Esophagus squamous epithelium (tissue), 5 donors: ENCODE results near the gene CSNK1A1. TPM values are rescaled to one million over a fixed set of nuclear protein-coding genes. Genes with fewer than 3 reads are reported as not detected.

Source experiments
- DNase-seq: peaks from one replicate; lab custom pipeline; 2025; lab: John Stamatoyannopoulos, UW
- H3K27ac ChIP-seq, 4 donors: fragments of 200-600 bp; sonication (generic); one replicate each; pipeline ENCODE4 v1.5.1; 2016 to 2019; ENCODE audit warnings: mild to moderate bottlenecking in 1 of 4
- H3K27me3 ChIP-seq, 4 donors: fragments of 200-600 bp; sonication (generic); 1 replicate in 3 of 4; 2 replicates in 1 of 4; pipeline versions ENCODE4 v1.5.1 to v1.6.0; 2017 to 2021; ENCODE audit warnings: antibody characterized with exemption in 1 of 4
- H3K36me3 ChIP-seq, 3 donors: fragments of 200-600 bp; sonication (generic); one replicate each; pipeline ENCODE4 v1.5.1; 2016 to 2019
- H3K4me1 ChIP-seq, 3 donors: fragments of 200-600 bp; sonication (generic); one replicate each; pipeline ENCODE4 v1.5.1; 2017 to 2019
- H3K4me3 ChIP-seq, 4 donors: fragments of 200-600 bp; sonication (generic); 1 replicate in 3 of 4; 2 replicates in 1 of 4; pipeline ENCODE4 v1.5.1; 2016 to 2019; ENCODE audit warnings: mild to moderate bottlenecking in 2 of 4, moderate library complexity in 1 of 4
- H3K9me3 ChIP-seq, 3 donors: fragments of 200-600 bp; sonication (generic); one replicate each; pipeline ENCODE4 v1.5.1; 2016 to 2019
- POLR2A ChIP-seq, 4 donors: fragments of 450-650 bp; IDR thresholded peaks; one replicate each; pipeline ENCODE4 v1.6.1; 2017; ENCODE audit warnings: antibody characterized with exemption in 4 of 4, mild to moderate bottlenecking in 4 of 4, moderate library complexity in 3 of 4
- whole genome bisulfite sequencing, 2 donors: methylation state at CpG; one replicate each; pipeline ENCODE4 v1.1.5; 2018; 5-methylcytosine and 5-hydroxymethylcytosine counted together
- intact Hi-C: fragments of 100-400 bp; cut with DNase I; formaldehyde crosslinking; loops from one replicate; pipeline ENCODE4 v1.15.0; 2022
- total RNA-seq, 4 donors: library from RNA; depleted of rRNA; stranded (reverse); fragments of >200 nt; gene quantifications; one replicate each; pipeline ENCODE4 v1.1.0, GENCODE V29; 2016
- TF ChIP-seq, protein P1 (sequence below), 6 experiments: fragments of 450-650 bp in 4 of 6; fragments of 200-600 bp in 2 of 6; sonication (generic) in 2 of 6; IDR thresholded peaks; one replicate each; pipeline ENCODE4 v1.5.1; 2016 to 2019; ENCODE audit warnings: antibody characterized with exemption in 6 of 6, mild to moderate bottlenecking in 4 of 6, moderate library complexity in 4 of 6
- donor health status: DM: yes; HTN: yes; CAD: no.

CSNK1A1 gene
- total RNA-seq, 4 donors from 2014 or later, result 223 to 388 (median 301) TPM

DNA sequence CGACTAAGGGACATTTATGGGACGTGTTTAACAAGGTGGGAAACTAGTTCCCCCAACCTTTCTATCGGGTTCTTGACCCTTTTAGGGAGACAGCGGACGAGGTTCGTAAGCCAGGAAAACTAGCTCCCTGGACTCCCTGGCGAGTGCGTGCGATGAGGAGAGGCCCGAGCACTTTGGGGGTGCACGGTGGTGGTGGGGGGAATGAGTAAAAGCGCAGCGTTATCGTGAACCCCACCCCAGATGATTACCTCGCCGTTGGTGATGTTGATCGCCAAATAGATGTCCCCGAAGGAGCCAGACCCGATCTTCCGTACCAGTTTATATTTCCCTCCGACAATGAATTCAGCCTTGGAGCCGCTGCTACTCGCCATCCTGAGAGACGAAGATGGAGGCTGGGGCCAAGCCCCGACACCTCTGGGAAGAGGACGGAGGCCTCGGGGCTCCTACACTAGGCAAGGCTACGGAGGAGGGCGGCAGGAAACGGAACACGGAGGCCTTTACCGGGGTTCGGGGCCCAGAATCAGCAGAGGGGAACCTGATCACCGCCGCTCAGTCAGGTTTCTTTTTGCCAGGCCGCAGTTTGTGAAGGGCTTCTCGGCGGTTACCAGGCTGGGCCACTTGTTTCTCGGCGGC, 529 bp downstream of the CSNK1A1 start:
- Histone ChIP-seq H3K36me3 (peaks cover 0 to 26% (median 4%) of the 10 kb centered on the region in 3 donors), H3K27me3 (no peaks in the 10 kb centered on the region), H3K27ac (peak overlapping the region; percentile 97 to 99 (median 99)), H3K4me3 (peak overlapping the region; percentile 77 to 89 (median 82)), H3K9me3 (no peaks in the 10 kb centered on the region), H3K4me1 (peaks cover 14 to 48% (median 36%) of the 10 kb centered on the region in 3 donors)
- TF ChIP-seq, protein P1, sequence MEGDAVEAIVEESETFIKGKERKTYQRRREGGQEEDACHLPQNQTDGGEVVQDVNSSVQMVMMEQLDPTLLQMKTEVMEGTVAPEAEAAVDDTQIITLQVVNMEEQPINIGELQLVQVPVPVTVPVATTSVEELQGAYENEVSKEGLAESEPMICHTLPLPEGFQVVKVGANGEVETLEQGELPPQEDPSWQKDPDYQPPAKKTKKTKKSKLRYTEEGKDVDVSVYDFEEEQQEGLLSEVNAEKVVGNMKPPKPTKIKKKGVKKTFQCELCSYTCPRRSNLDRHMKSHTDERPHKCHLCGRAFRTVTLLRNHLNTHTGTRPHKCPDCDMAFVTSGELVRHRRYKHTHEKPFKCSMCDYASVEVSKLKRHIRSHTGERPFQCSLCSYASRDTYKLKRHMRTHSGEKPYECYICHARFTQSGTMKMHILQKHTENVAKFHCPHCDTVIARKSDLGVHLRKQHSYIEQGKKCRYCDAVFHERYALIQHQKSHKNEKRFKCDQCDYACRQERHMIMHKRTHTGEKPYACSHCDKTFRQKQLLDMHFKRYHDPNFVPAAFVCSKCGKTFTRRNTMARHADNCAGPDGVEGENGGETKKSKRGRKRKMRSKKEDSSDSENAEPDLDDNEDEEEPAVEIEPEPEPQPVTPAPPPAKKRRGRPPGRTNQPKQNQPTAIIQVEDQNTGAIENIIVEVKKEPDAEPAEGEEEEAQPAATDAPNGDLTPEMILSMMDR (IDR thresholded peaks at IDR 0.05), result no peak
- no peak for TF ChIP-seq POLR2A (IDR thresholded peaks at IDR 0.05)
- intact Hi-C loops, result loop anchor here (5.0 kb wide), 1 partner anchor 108 kb away; no protein-coding TSS in a partner anchor
- 0% methylated on average over 14 of the region's 40 CpGs for WGBS, 2 donors
- DNase-seq, result no peak

- H3K4me3 ChIP-seq, result peak overlapping the region; percentile 77 to 89 (median 82)
- intact Hi-C loops, result loop anchor here (5.0 kb wide), 1 partner anchor 108 kb away; no protein-coding TSS in a partner anchor
- 0% methylated on average over 12 of the region's 12 CpGs for WGBS, 2 donors
- no peaks in the 10 kb centered on the region for H3K9me3 ChIP-seq
- peaks cover 0 to 31% (median 8%) of the 10 kb centered on the region in 3 donors for H3K36me3 ChIP-seq
- TF ChIP-seq, protein P1 (IDR thresholded peaks at IDR 0.05), result no peak
- TF ChIP-seq POLR2A (IDR thresholded peaks at IDR 0.05), result peak in 1 of 4 donors; percentile 26
- H3K27ac ChIP-seq, result peak overlapping the region; percentile 97 to 99 (median 99)
- H3K27me3 ChIP-seq, result no peaks in the 10 kb centered on the region
- H3K4me1 ChIP-seq, result peaks cover 15 to 53% (median 40%) of the 10 kb centered on the region in 3 donors
- no peak for DNase-seq
These were observed 1.0 kb downstream of the CSNK1A1 start for GRCh38 chr5:149550268-149550583.

GRCh38 chr5:149549461-149550267, 1.6 kb downstream of the CSNK1A1 start:
- WGBS, 2 donors, result 0 to 4% methylated on average over 17 to 25 of the region's 25 CpGs
- peaks cover 0 to 37% (median 11%) of the 10 kb centered on the region in 3 donors for H3K36me3 ChIP-seq
- H3K27me3 ChIP-seq, result no peaks in the 10 kb centered on the region
- TF ChIP-seq, protein P1 (IDR thresholded peaks at IDR 0.05), result no peak
- intact Hi-C loops, result loop anchor here (5.0 kb wide), 1 partner anchor 107 kb away; no protein-coding TSS in a partner anchor
- no peaks in the 10 kb centered on the region for H3K9me3 ChIP-seq
- peak overlapping the region; percentile 77 to 89 (median 82) for H3K4me3 ChIP-seq
- H3K27ac ChIP-seq, result peak overlapping the region; percentile 93 to 99 (median 98)
- DNase-seq, result no peak
- H3K4me1 ChIP-seq, result peaks cover 21 to 58% (median 46%) of the 10 kb centered on the region in 3 donors

- Histone ChIP-seq H3K27me3 (no peaks in the 10 kb centered on the region), H3K27ac (peak overlapping the region; percentile 93 to 99 (median 98)), H3K4me1 (peaks cover 40 to 74% (median 66%) of the 10 kb centered on the region in 3 donors), H3K4me3 (peak overlapping the region in 2 of 4 donors; percentile 9 to 89), H3K9me3 (no peaks in the 10 kb centered on the region), H3K36me3 (peaks cover 0 to 59% (median 11%) of the 10 kb centered on the region in 3 donors)
- intact Hi-C loops, result no loop called here
- TF ChIP-seq, protein P1 (IDR thresholded peaks at IDR 0.05), result no peak
- peak in 1 of 4 donors; percentile 22 for TF ChIP-seq POLR2A (IDR thresholded peaks at IDR 0.05)
- DNase-seq, result no peak
These were observed 4.3 kb downstream of the CSNK1A1 start for GRCh38 chr5:149546974-149547373.

- H3K36me3 ChIP-seq, result peaks cover 0 to 75% (median 15%) of the 10 kb centered on the region in 3 donors
- intact Hi-C loops, result no loop called here
- H3K9me3 ChIP-seq, result no peaks in the 10 kb centered on the region
- H3K27me3 ChIP-seq, result no peaks in the 10 kb centered on the region
- no peak for DNase-seq
- H3K27ac ChIP-seq, result peak overlapping the region; percentile 40 to 99 (median 71)
- H3K4me1 ChIP-seq, result peaks cover 43 to 88% (median 82%) of the 10 kb centered on the region in 3 donors
- no peak overlapping the region for H3K4me3 ChIP-seq
- 32 to 63% methylated on average over 4 to 5 of the region's 6 CpGs for WGBS, 2 donors
- TF ChIP-seq POLR2A (IDR thresholded peaks at IDR 0.05), result no peak
- TF ChIP-seq, protein P1 (IDR thresholded peaks at IDR 0.05), result no peak
These were observed 5.9 kb downstream of the CSNK1A1 start for GRCh38 chr5:149545327-149545726.
